Loucy (cell line): ENCODE measurements around the gene MAML2.

ENCODE experiments used
- H2AFZ ChIP-seq: fragments of 200-600 bp; sonication (generic); 2 replicates; pipeline ENCODE4 v1.6.0; 2016; ENCODE audit warnings: antibody characterized with exemption, mild to moderate bottlenecking, low read length, moderate library complexity
- H3F3A ChIP-seq: fragments of 200-600 bp; 2 replicates; pipeline ENCODE4 v1.6.0; 2016; ENCODE audit warnings: antibody characterized with exemption, low read depth, mild to moderate bottlenecking
- H3K27me3 ChIP-seq: fragments of 200-600 bp; sonication (generic); 2 replicates; pipeline ENCODE4 v1.6.1; 2014; ENCODE audit warnings: low read length, mild to moderate bottlenecking; ENCODE audit not compliant: insufficient read depth, poor library complexity, severe bottlenecking
- H3K36me3 ChIP-seq: fragments of 200-600 bp; sonication (generic); 2 replicates; pipeline ENCODE4 v1.6.1; 2016; ENCODE audit warnings: low read length; ENCODE audit not compliant: insufficient read depth
- H3K4me1 ChIP-seq: fragments of 200-600 bp; sonication (generic); 2 replicates; pipeline ENCODE4 v1.5.1; 2014; ENCODE audit warnings: low read length, mild to moderate bottlenecking; ENCODE audit not compliant: insufficient read depth, poor library complexity, severe bottlenecking
- H3K4me2 ChIP-seq: fragments of 200-600 bp; sonication (generic); 2 replicates; pipeline ENCODE4 v1.6.0; 2014; ENCODE audit warnings: antibody characterized with exemption, low read length, low read depth, mild to moderate bottlenecking; ENCODE audit not compliant: poor library complexity, severe bottlenecking
- H3K4me3 ChIP-seq: fragments of 200-600 bp; sonication (generic); 2 replicates; pipeline ENCODE4 v1.5.1; 2014; ENCODE audit warnings: low read length, mild to moderate bottlenecking, mixed read lengths; ENCODE audit not compliant: poor library complexity, severe bottlenecking
- H3K79me2 ChIP-seq: fragments of 200-600 bp; sonication (generic); 2 replicates; pipeline ENCODE4 v1.6.1; 2014; ENCODE audit warnings: low read length; ENCODE audit not compliant: insufficient read depth
- H3K9ac ChIP-seq: fragments of 200-600 bp; sonication (generic); 2 replicates; pipeline ENCODE4 v1.6.0; 2014; ENCODE audit warnings: mild to moderate bottlenecking, low read depth, low read length, moderate library complexity; ENCODE audit not compliant: poor library complexity, severe bottlenecking
- H3K9me2 ChIP-seq: fragments of 200-600 bp; sonication (generic); replicated peaks from 2 replicates; pipeline ENCODE4 v1.6.1; 2016; ENCODE audit warnings: low read depth, low read length, mixed read lengths
- H3K9me3 ChIP-seq: fragments of 200-600 bp; sonication (generic); 2 replicates; pipeline ENCODE4 v1.6.1; 2014; ENCODE audit warnings: mild to moderate bottlenecking, antibody characterized with exemption, low read length, low read depth; ENCODE audit not compliant: insufficient read depth
- H4K20me1 ChIP-seq: fragments of 200-600 bp; sonication (generic); 2 replicates; pipeline ENCODE4 v1.6.0; 2014; ENCODE audit warnings: antibody characterized with exemption, low read length, mild to moderate bottlenecking; ENCODE audit not compliant: insufficient read depth, poor library complexity, severe bottlenecking
- CTCF ChIP-seq: fragments of 200-600 bp; sonication (generic); conservative IDR thresholded peaks from 2 replicates; pipeline ENCODE4 v1.5.1; 2014; ENCODE audit warnings: mild to moderate bottlenecking, antibody characterized with exemption, low read length
- EZH2phosphoT487 ChIP-seq: fragments of 200-600 bp; IDR thresholded peaks from 2 replicates; pipeline ENCODE4 v1.6.1; 2018; ENCODE audit warnings: antibody characterized with exemption, mild to moderate bottlenecking, moderate library complexity, borderline replicate concordance

Gene MAML2

GRCh38 chr11:95985174-95985808 lies 357.7 kb downstream of the MAML2 start:
- Histone ChIP-seq H3K4me2 (no peak overlapping the region), H3F3A (no peaks in the 10 kb centered on the region), H3K9me2 (no peaks in the 10 kb centered on the region), H3K36me3 (no peaks in the 10 kb centered on the region), H4K20me1 (no peaks in the 10 kb centered on the region), H3K4me3 (no peak overlapping the region), H3K4me1 (peaks cover 9% of the 10 kb centered on the region), H2AFZ (no peak overlapping the region), H3K9ac (no peak overlapping the region), H3K27me3 (no peaks in the 10 kb centered on the region), H3K79me2 (no peaks in the 10 kb centered on the region), H3K9me3 (no peaks in the 10 kb centered on the region)
- TF ChIP-seq CTCF (no peak), EZH2phosphoT487 (no peak)

GRCh38 chr11:95984072-95984471 lies 358.9 kb downstream of the MAML2 start:
- H3K9ac ChIP-seq, result no peak overlapping the region
- no peak overlapping the region for H3K4me3 ChIP-seq
- no peaks in the 10 kb centered on the region for H3K9me3 ChIP-seq
- no peaks in the 10 kb centered on the region for H3F3A ChIP-seq
- TF ChIP-seq EZH2phosphoT487 (no peak), CTCF (no peak)
- no peaks in the 10 kb centered on the region for H3K36me3 ChIP-seq
- H3K4me2 ChIP-seq, result no peak overlapping the region
- no peaks in the 10 kb centered on the region for H3K27me3 ChIP-seq
- peaks cover 9% of the 10 kb centered on the region for H3K4me1 ChIP-seq
- no peaks in the 10 kb centered on the region for H3K9me2 ChIP-seq
- no peaks in the 10 kb centered on the region for H4K20me1 ChIP-seq
- H2AFZ ChIP-seq, result no peak overlapping the region; the same call in 1 of the 2 replicates
- H3K79me2 ChIP-seq, result no peaks in the 10 kb centered on the region

- Histone ChIP-seq H3K27me3 (no peaks in the 10 kb centered on the region), H3K9me3 (no peaks in the 10 kb centered on the region), H3F3A (no peaks in the 10 kb centered on the region), H3K79me2 (no peaks in the 10 kb centered on the region), H3K36me3 (no peaks in the 10 kb centered on the region), H3K4me3 (no peak overlapping the region), H3K9ac (no peak overlapping the region), H3K4me2 (no peak overlapping the region), H3K9me2 (no peaks in the 10 kb centered on the region), H2AFZ (no peak overlapping the region), H3K4me1 (no peaks in the 10 kb centered on the region), H4K20me1 (no peaks in the 10 kb centered on the region)
- TF ChIP-seq EZH2phosphoT487 (no peak), CTCF (no peak)
These were observed 365.3 kb downstream of the MAML2 start for GRCh38 chr11:95977534-95978174.
